GM10248 (cell line): ENCODE results near the gene NPTX1.

Experiments
- CTCF ChIA-PET: fragments of 300-600 bp; sonication (Branson Sonifier 250); formaldehyde crosslinking; extraction: SDS; loops from one replicate; lab custom pipeline; 2021; ENCODE audit warnings: antibody characterized with exemption; lab: Yijun Ruan, JAX
- POLR2A ChIA-PET: fragments of 350-650 bp; sonication (Branson Sonifier 250); formaldehyde crosslinking; extraction: SDS; loops from one replicate; lab custom pipeline; 2020; ENCODE audit warnings: antibody characterized with exemption; lab: Yijun Ruan, JAX
- DNase-seq: peaks from one replicate; pipeline ENCODE4 v3.0.0; 2012; ENCODE audit errors: extremely low spot score
- CTCF ChIP-seq: IDR thresholded peaks from 2 replicates; pipeline ENCODE4 v1.5.1; 2012; ENCODE audit warnings: mild to moderate bottlenecking, low read depth; ENCODE audit errors: extremely low read depth, missing control alignments, control extremely low read depth

Gene NPTX1

GRCh38 chr17:80491478-80492342 is 15.3 kb upstream of the NPTX1 start:
- CTCF ChIA-PET: interaction anchor here (1.0 kb wide), 1 partner anchor 13 kb away, joined by 3 read pairs; no protein-coding TSS in a partner anchor
- TF ChIP-seq CTCF: no peak
- POLR2A ChIA-PET: no interaction called here
- no peak for DNase-seq

GRCh38 chr17:80487511-80487910 is 11.1 kb upstream of the NPTX1 start:
- no peak for DNase-seq
- CTCF ChIA-PET: no interaction called here
- POLR2A ChIA-PET: interaction anchor here (0.6 kb wide), 1 partner anchor 21 kb away, joined by 3 read pairs; no protein-coding TSS in a partner anchor
- TF ChIP-seq CTCF: no peak

- ChIA-PET CTCF (no interaction called here), POLR2A (no interaction called here)
- no peak for TF ChIP-seq CTCF
- DNase-seq: no peak
Measured at GRCh38 chr17:80486692-80487091, 10.3 kb upstream of the NPTX1 start.

- ChIA-PET CTCF (interaction anchor here (1.5 kb wide), 1 partner anchor 413 kb away, joined by 3 read pairs; no protein-coding TSS in a partner anchor), POLR2A (no interaction called here)
- DNase-seq: no peak
- no peak for TF ChIP-seq CTCF
Measured at GRCh38 chr17:80485846-80486245, 9.4 kb upstream of the NPTX1 start.

- no peak for DNase-seq
- ChIA-PET POLR2A (no interaction called here), CTCF (no interaction called here)
- no peak for TF ChIP-seq CTCF
Measured at GRCh38 chr17:80482555-80483308, 6.3 kb upstream of the NPTX1 start.

- ChIA-PET CTCF (no interaction called here), POLR2A (no interaction called here)
- no peak for TF ChIP-seq CTCF
- no peak for DNase-seq
Measured at GRCh38 chr17:80482058-80482318, 5.6 kb upstream of the NPTX1 start.
